Mesangial cell (primary cell): ENCODE results near the gene DDX5. TPM values are rescaled to one million over a fixed set of nuclear protein-coding genes. Genes with fewer than 3 reads are reported as not detected.

Experiments
- total RNA-seq: library from RNA; depleted of rRNA; stranded (reverse); fragments of >200 nt; gene quantifications from 2 replicates; pipeline ENCODE4 v1.2.3, GENCODE V29; 2015

Gene DDX5
- total RNA-seq = 230 and 316 TPM in 2 replicates

GRCh38 chr17:64506201-64506575 lies at the start of gene DDX5:
TSS of gene DDX5 (minus strand) at chr17:64506289. CDS start at chr17:64506119, 170 bp downstream.

GRCh38 chr17:64506576-64507412 lies 705 bp upstream of the DDX5 start, which contains the start of gene CEP95:
TSS of gene CEP95 (plus strand) at chr17:64506977. CDS start at chr17:64507098, 121 bp downstream.

GRCh38 chr17:64496786-64497564 lies 9.1 kb downstream of the DDX5 start, which contains the start of gene POLG2:
TSS of gene POLG2 (minus strand) at chr17:64497054. CDS start at chr17:64496968, 86 bp downstream.

DNA sequence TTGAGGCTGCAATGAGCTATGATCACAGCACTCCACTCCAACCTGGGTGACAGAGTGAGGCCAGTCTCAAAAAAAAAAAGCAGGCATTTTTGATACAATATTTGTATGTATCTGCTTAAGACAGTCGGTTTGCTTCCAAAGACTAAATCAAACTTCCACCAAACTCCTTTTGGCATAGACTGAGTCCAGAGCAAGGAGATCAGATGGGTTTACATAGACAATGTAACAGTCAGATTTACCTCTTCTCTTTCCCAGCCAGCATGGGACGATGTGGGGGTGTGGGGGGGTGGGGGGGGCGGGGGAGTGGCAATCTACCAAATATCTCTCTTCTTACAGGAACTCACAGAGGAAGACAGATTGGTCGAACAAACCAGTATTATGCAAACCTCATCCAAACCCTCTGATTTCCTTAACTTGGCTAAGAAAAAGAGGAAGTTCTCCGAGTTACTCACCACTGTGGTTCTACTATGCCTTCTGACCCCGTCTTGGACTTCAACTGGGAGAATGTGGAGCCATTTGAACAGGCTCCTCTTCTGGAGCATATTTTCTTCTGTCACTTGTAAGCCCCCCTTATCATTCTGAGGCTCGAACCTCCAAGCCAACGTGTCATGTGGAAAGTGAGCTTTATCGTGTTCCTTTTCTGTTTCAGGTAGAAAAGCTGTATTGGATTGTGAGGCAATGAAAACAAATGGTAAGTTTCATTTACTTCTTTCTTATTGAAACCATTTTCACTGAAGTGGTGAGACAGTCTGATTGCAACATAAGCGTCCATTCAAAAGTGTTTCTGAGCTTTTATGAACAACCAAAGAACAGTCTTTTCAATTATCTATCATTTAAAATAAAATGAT lies 57.2 kb downstream of the DDX5 start, which contains the start of gene MILR1:
TSS of gene MILR1 (plus strand) at position 451 of the 848 bp plus-strand sequence. CDS start at position 505, 54 bp downstream.

Other genes with a start within 250 kb of the DDX5 start
- gene TEX2, start 243.0 kb downstream of the DDX5 start, total RNA-seq = 10.3 and 12.8 TPM in 2 replicates
- gene PECAM1, start 115.4 kb downstream of the DDX5 start, total RNA-seq = under 0.01 TPM in 1 of 2 replicates, not detected in the other
- gene MILR1, start 57.2 kb downstream of the DDX5 start, total RNA-seq = not detected in 2 replicates
- 2.6 and 3.2 TPM in 2 replicates for gene POLG2, start 9.2 kb downstream of the DDX5 start, total RNA-seq
- 11.4 and 14.8 TPM in 2 replicates for gene CEP95, start 688 bp upstream of the DDX5 start, total RNA-seq
- 22.7 and 27.4 TPM in 2 replicates for gene SMURF2, start 156.0 kb upstream of the DDX5 start, total RNA-seq